Stimulated activated memory B cell treated with anti-CD40 and anti-IgM and Interleukin-4, amounts not matched to agents 10 μg/mL and 1 μg/mL and 100 μg/mL, for 72 hours (primary cell): ENCODE results near the gene ARHGAP33.

Experiments used
- ATAC-seq: fragments of 150-1000 bp; cut with Tn5 transposase; 2 replicates; pipeline ENCODE4 v1.10.0; 2021
- H3K27ac Mint-ChIP-seq: one replicate; pipeline ENCODE4 v1.8.0; 2022; ENCODE audit warnings: mild to moderate bottlenecking, mixed read lengths
- H3K27me3 Mint-ChIP-seq: one replicate; pipeline ENCODE4 v1.8.0; 2022; ENCODE audit warnings: mixed read lengths
- H3K36me3 Mint-ChIP-seq: one replicate; pipeline ENCODE4 v1.8.0; 2022; ENCODE audit warnings: mixed read lengths
- H3K4me1 Mint-ChIP-seq: one replicate; pipeline ENCODE4 v1.8.0; 2022; ENCODE audit warnings: mixed read lengths
- H3K4me3 Mint-ChIP-seq: one replicate; pipeline ENCODE4 v1.8.0; 2022; ENCODE audit warnings: mild to moderate bottlenecking, moderate library complexity, mixed read lengths
- H3K9me3 Mint-ChIP-seq: one replicate; pipeline ENCODE4 v1.8.0; 2022; ENCODE audit warnings: mixed read lengths

Gene ARHGAP33

GRCh38 chr19:35775298-35776101 lies at the start of gene ARHGAP33:
TSS of gene ARHGAP33 (plus strand) at chr19:35775564. CDS start at chr19:35775659, 95 bp downstream.
- Mint-ChIP-seq H3K27ac (peak within 1 kb of the TSS; percentile 70), H3K27me3 (no peaks in the 10 kb centered on the region), H3K4me3 (peak within 1 kb of the TSS; percentile 91), H3K36me3 (no peaks in the 10 kb centered on the region), H3K4me1 (peaks cover 22% of the 10 kb centered on the region), H3K9me3 (no peaks in the 10 kb centered on the region)
- ATAC-seq, result peak; percentile 98

- Mint-ChIP-seq H3K9me3 (no peaks in the 10 kb centered on the region), H3K27ac (no peak overlapping the region), H3K4me1 (peaks cover 3% of the 10 kb centered on the region), H3K4me3 (no peak overlapping the region), H3K36me3 (peaks cover 84% of the 10 kb centered on the region), H3K27me3 (no peaks in the 10 kb centered on the region)
- ATAC-seq, result no peak
These were observed 48.1 kb upstream of the ARHGAP33 start for GRCh38 chr19:35727053-35727955.

- ATAC-seq, result no peak
- H3K4me3 Mint-ChIP-seq, result no peak overlapping the region
- no peak overlapping the region for H3K27ac Mint-ChIP-seq
- H3K36me3 Mint-ChIP-seq, result peaks cover 79% of the 10 kb centered on the region
- no peaks in the 10 kb centered on the region for H3K27me3 Mint-ChIP-seq
- no peaks in the 10 kb centered on the region for H3K9me3 Mint-ChIP-seq
- H3K4me1 Mint-ChIP-seq, result no peaks in the 10 kb centered on the region
These were observed 47.2 kb upstream of the ARHGAP33 start for GRCh38 chr19:35727956-35728706.

GRCh38 chr19:35729021-35729420 lies 46.3 kb upstream of the ARHGAP33 start:
- Mint-ChIP-seq H3K36me3 (peaks cover 76% of the 10 kb centered on the region), H3K27ac (no peak overlapping the region), H3K27me3 (no peaks in the 10 kb centered on the region), H3K9me3 (no peaks in the 10 kb centered on the region), H3K4me1 (peaks cover 5% of the 10 kb centered on the region), H3K4me3 (no peak overlapping the region)
- no peak for ATAC-seq

GRCh38 chr19:35729763-35730162 lies 45.6 kb upstream of the ARHGAP33 start:
- H3K4me3 Mint-ChIP-seq, result no peak overlapping the region
- H3K4me1 Mint-ChIP-seq, result peaks cover 12% of the 10 kb centered on the region
- no peak for ATAC-seq
- no peaks in the 10 kb centered on the region for H3K9me3 Mint-ChIP-seq
- H3K27me3 Mint-ChIP-seq, result no peaks in the 10 kb centered on the region
- H3K36me3 Mint-ChIP-seq, result peaks cover 80% of the 10 kb centered on the region
- H3K27ac Mint-ChIP-seq, result no peak overlapping the region

GRCh38 chr19:35730326-35730725 lies 45.0 kb upstream of the ARHGAP33 start:
- no peak overlapping the region for H3K4me3 Mint-ChIP-seq

GRCh38 chr19:35731353-35731752 lies 44.0 kb upstream of the ARHGAP33 start:
- H3K27ac Mint-ChIP-seq, result no peak overlapping the region
- H3K9me3 Mint-ChIP-seq, result no peaks in the 10 kb centered on the region
- H3K36me3 Mint-ChIP-seq, result peaks cover 77% of the 10 kb centered on the region
- H3K4me1 Mint-ChIP-seq, result peaks cover 16% of the 10 kb centered on the region
- ATAC-seq, result no peak
- no peak overlapping the region for H3K4me3 Mint-ChIP-seq
- no peaks in the 10 kb centered on the region for H3K27me3 Mint-ChIP-seq

More at GRCh38 chr19:35730326-35730725, 45.0 kb upstream of the ARHGAP33 start:
- no peak for ATAC-seq
- no peaks in the 10 kb centered on the region for H3K27me3 Mint-ChIP-seq
- H3K9me3 Mint-ChIP-seq, result no peaks in the 10 kb centered on the region
- peaks cover 13% of the 10 kb centered on the region for H3K4me1 Mint-ChIP-seq
- peaks cover 78% of the 10 kb centered on the region for H3K36me3 Mint-ChIP-seq
- no peak overlapping the region for H3K27ac Mint-ChIP-seq

GRCh38 chr19:35731779-35732405 lies 43.5 kb upstream of the ARHGAP33 start:
- Mint-ChIP-seq H3K4me1 (peaks cover 21% of the 10 kb centered on the region), H3K36me3 (peaks cover 78% of the 10 kb centered on the region), H3K9me3 (no peaks in the 10 kb centered on the region), H3K27me3 (no peaks in the 10 kb centered on the region), H3K27ac (no peak overlapping the region), H3K4me3 (no peak overlapping the region)
- ATAC-seq, result no peak

- Mint-ChIP-seq H3K4me1 (peaks cover 29% of the 10 kb centered on the region), H3K4me3 (no peak overlapping the region), H3K27me3 (no peaks in the 10 kb centered on the region), H3K9me3 (no peaks in the 10 kb centered on the region), H3K36me3 (peaks cover 83% of the 10 kb centered on the region), H3K27ac (no peak overlapping the region)
- ATAC-seq, result no peak
These were observed 42.7 kb upstream of the ARHGAP33 start for GRCh38 chr19:35732540-35733179.

- no peaks in the 10 kb centered on the region for H3K9me3 Mint-ChIP-seq
- no peaks in the 10 kb centered on the region for H3K27me3 Mint-ChIP-seq
- H3K27ac Mint-ChIP-seq, result peak overlapping the region; percentile 18
- no peak overlapping the region for H3K4me3 Mint-ChIP-seq
- peaks cover 31% of the 10 kb centered on the region for H3K4me1 Mint-ChIP-seq
- H3K36me3 Mint-ChIP-seq, result peaks cover 79% of the 10 kb centered on the region
- no peak for ATAC-seq
These were observed 41.9 kb upstream of the ARHGAP33 start for GRCh38 chr19:35733180-35734125.

GRCh38 chr19:35734273-35734672 lies 41.1 kb upstream of the ARHGAP33 start:
- Mint-ChIP-seq H3K9me3 (no peaks in the 10 kb centered on the region), H3K4me1 (peaks cover 39% of the 10 kb centered on the region), H3K27ac (peak overlapping the region; percentile 18), H3K27me3 (no peaks in the 10 kb centered on the region), H3K36me3 (peaks cover 76% of the 10 kb centered on the region), H3K4me3 (no peak overlapping the region)
- no peak for ATAC-seq

- Mint-ChIP-seq H3K27me3 (no peaks in the 10 kb centered on the region), H3K4me3 (no peak overlapping the region), H3K9me3 (no peaks in the 10 kb centered on the region), H3K27ac (peak overlapping the region; percentile 18), H3K4me1 (peaks cover 45% of the 10 kb centered on the region), H3K36me3 (peaks cover 71% of the 10 kb centered on the region)
- no peak for ATAC-seq
These were observed 40.5 kb upstream of the ARHGAP33 start for GRCh38 chr19:35734889-35735288.
